SU-DHL-6 (cell line): ENCODE results near the gene COBLL1.
"Not testable (repeated sequence)": the region's sequence is repeated elsewhere in the genome, so short reads cannot be mapped to it uniquely, and the experiment has no call there.

Experiments used
- CTCF ChIP-seq: fragments of 200-600 bp; sonication (generic); IDR thresholded peaks from one replicate; pipeline ENCODE4 v1.5.1; 2017; ENCODE audit warnings: antibody characterized with exemption, mild to moderate bottlenecking, low read length, moderate library complexity; ENCODE audit not compliant: insufficient read depth, poor library complexity, severe bottlenecking
- EZH2phosphoT487 ChIP-seq: fragments of 200-600 bp; sonication (generic), shearing (Covaris generic); conservative IDR thresholded peaks from 2 replicates; pipeline ENCODE4 v1.6.1; 2018; ENCODE audit warnings: mild to moderate bottlenecking, antibody characterized with exemption, low read length, moderate library complexity, mixed read lengths

GRCh38 chr2:164710252-164710836 lies 131.3 kb downstream of the COBLL1 start:
- not testable (repeated sequence) for TF ChIP-seq CTCF, EZH2phosphoT487
